ENCODE data around the gene PCDHB15. TPM values are rescaled to one million over a fixed set of nuclear protein-coding genes. Genes with fewer than 3 reads are reported as not detected.
A peak's percentile ranks its signal among the peaks of the same experiment; 100 is the strongest.
"Not testable (repeated sequence)": the region's sequence is repeated elsewhere in the genome, so short reads cannot be mapped to it uniquely, and the experiment has no call there.

PCDHB15 gene
- total RNA-seq: under 1 TPM in 1 of 3 donors, not detected in 2; 0.08 TPM

- no peak for DNase-seq
- no peak for ATAC-seq
- Mint-ChIP-seq H3K36me3 (ENCODE audit: insufficient read depth) (peaks cover 8% of the 10 kb centered on the region), H3K27me3 (ENCODE audit: low read depth) (peaks cover 43% of the 10 kb centered on the region), H3K4me3 (no peak within 1 kb of the TSS), H3K9me3 (peaks cover 59% of the 10 kb centered on the region), H3K4me1 (ENCODE audit: low read depth) (no peaks in the 10 kb centered on the region)
Observed at GRCh38 chr5:141245250-141245717, at the start of gene PCDHB15. Gene PCDHB15 (plus strand): TSS chr5:141245395. CDS start chr5:141245579, 184 bp downstream.

- Mint-ChIP-seq H3K4me3 (no peak overlapping the region), H3K9me3 (peaks cover 45% of the 10 kb centered on the region), H3K4me1 (ENCODE audit: low read depth) (no peaks in the 10 kb centered on the region), H3K36me3 (ENCODE audit: insufficient read depth) (peaks cover 1% of the 10 kb centered on the region), H3K27me3 (ENCODE audit: low read depth) (peaks cover 48% of the 10 kb centered on the region)
- DNase-seq (no peak), ATAC-seq (no peak)
Observed at GRCh38 chr5:141196363-141196762, 48.8 kb upstream of the PCDHB15 start.

- H3K9me3 Mint-ChIP-seq: peaks cover 48% of the 10 kb centered on the region
Observed at GRCh38 chr5:141199359-141200235, 45.6 kb upstream of the PCDHB15 start, which contains the start of gene PCDHB11. Gene PCDHB11 (plus strand): TSS chr5:141199627. CDS start chr5:141199775, 148 bp downstream.

GRCh38 chr5:141201126-141201525, 44.1 kb upstream of the PCDHB15 start:
- H3K9me3 Mint-ChIP-seq: peaks cover 41% of the 10 kb centered on the region
- H3K27me3 Mint-ChIP-seq (ENCODE audit: low read depth): peaks cover 47% of the 10 kb centered on the region
- H3K4me1 Mint-ChIP-seq (ENCODE audit: low read depth); H3K36me3 Mint-ChIP-seq (ENCODE audit: insufficient read depth); DNase-seq; ATAC-seq; H3K4me3 Mint-ChIP-seq: not testable (repeated sequence)

More at GRCh38 chr5:141199359-141200235, 45.6 kb upstream of the PCDHB15 start, which contains the start of gene PCDHB11:
- Mint-ChIP-seq H3K4me1 (ENCODE audit: low read depth) (no peaks in the 10 kb centered on the region), H3K27me3 (ENCODE audit: low read depth) (peaks cover 47% of the 10 kb centered on the region), H3K36me3 (ENCODE audit: insufficient read depth) (peaks cover 1% of the 10 kb centered on the region), H3K4me3 (no peak within 1 kb of the TSS)
- no peak for DNase-seq
- no peak for ATAC-seq

- not testable (repeated sequence) for DNase-seq; ATAC-seq; H3K36me3 Mint-ChIP-seq (ENCODE audit: insufficient read depth); H3K4me3 Mint-ChIP-seq; H3K4me1 Mint-ChIP-seq (ENCODE audit: low read depth)
- H3K9me3 Mint-ChIP-seq: peaks cover 36% of the 10 kb centered on the region
- H3K27me3 Mint-ChIP-seq (ENCODE audit: low read depth): peaks cover 50% of the 10 kb centered on the region
Observed at GRCh38 chr5:141201646-141202045, 43.5 kb upstream of the PCDHB15 start.

- DNase-seq: no peak
- no peak for ATAC-seq
- peaks cover 2% of the 10 kb centered on the region for H3K36me3 Mint-ChIP-seq (ENCODE audit: insufficient read depth)
- peaks cover 54% of the 10 kb centered on the region for H3K27me3 Mint-ChIP-seq (ENCODE audit: low read depth)
- peaks cover 11% of the 10 kb centered on the region for H3K9me3 Mint-ChIP-seq
- no peak within 1 kb of the TSS for H3K4me3 Mint-ChIP-seq
- no peaks in the 10 kb centered on the region for H3K4me1 Mint-ChIP-seq (ENCODE audit: low read depth)
Observed at GRCh38 chr5:141208478-141208877, 36.7 kb upstream of the PCDHB15 start, which contains the start of gene PCDHB12. Gene PCDHB12 (plus strand): TSS chr5:141208719. CDS start chr5:141208908, 189 bp downstream.

GRCh38 chr5:141210281-141210680, 34.9 kb upstream of the PCDHB15 start:
- Mint-ChIP-seq H3K27me3 (ENCODE audit: low read depth) (peaks cover 63% of the 10 kb centered on the region), H3K9me3 (peaks cover 15% of the 10 kb centered on the region)
- not testable (repeated sequence) for DNase-seq; H3K36me3 Mint-ChIP-seq (ENCODE audit: insufficient read depth); ATAC-seq; H3K4me1 Mint-ChIP-seq (ENCODE audit: low read depth); H3K4me3 Mint-ChIP-seq

- Mint-ChIP-seq H3K27me3 (ENCODE audit: low read depth) (peaks cover 64% of the 10 kb centered on the region), H3K9me3 (peaks cover 15% of the 10 kb centered on the region)
- H3K4me1 Mint-ChIP-seq (ENCODE audit: low read depth); H3K4me3 Mint-ChIP-seq; DNase-seq; ATAC-seq; H3K36me3 Mint-ChIP-seq (ENCODE audit: insufficient read depth): not testable (repeated sequence)
Observed at GRCh38 chr5:141210849-141211248, 34.3 kb upstream of the PCDHB15 start.

GRCh38 chr5:141213656-141214339, 31.4 kb upstream of the PCDHB15 start, which contains the start of gene PCDHB13:
Gene PCDHB13 (plus strand): TSS chr5:141213919. CDS start chr5:141214124, 205 bp downstream.
- not testable (repeated sequence) for H3K4me1 Mint-ChIP-seq (ENCODE audit: low read depth); ATAC-seq; DNase-seq; H3K4me3 Mint-ChIP-seq; H3K36me3 Mint-ChIP-seq (ENCODE audit: insufficient read depth)
- peaks cover 20% of the 10 kb centered on the region for H3K9me3 Mint-ChIP-seq
- H3K27me3 Mint-ChIP-seq (ENCODE audit: low read depth): peaks cover 59% of the 10 kb centered on the region

- DNase-seq; H3K4me1 Mint-ChIP-seq (ENCODE audit: low read depth); ATAC-seq; H3K36me3 Mint-ChIP-seq (ENCODE audit: insufficient read depth); H3K4me3 Mint-ChIP-seq: not testable (repeated sequence)
- Mint-ChIP-seq H3K9me3 (peaks cover 24% of the 10 kb centered on the region), H3K27me3 (ENCODE audit: low read depth) (peaks cover 57% of the 10 kb centered on the region)
Observed at GRCh38 chr5:141214583-141214982, 30.6 kb upstream of the PCDHB15 start.

GRCh38 chr5:141215504-141215903, 29.7 kb upstream of the PCDHB15 start:
- H3K4me3 Mint-ChIP-seq; DNase-seq; ATAC-seq; H3K36me3 Mint-ChIP-seq (ENCODE audit: insufficient read depth); H3K4me1 Mint-ChIP-seq (ENCODE audit: low read depth): not testable (repeated sequence)
- Mint-ChIP-seq H3K9me3 (peaks cover 25% of the 10 kb centered on the region), H3K27me3 (ENCODE audit: low read depth) (peaks cover 54% of the 10 kb centered on the region)

GRCh38 chr5:141216035-141216434, 29.2 kb upstream of the PCDHB15 start:
- H3K36me3 Mint-ChIP-seq (ENCODE audit: insufficient read depth); DNase-seq; H3K4me1 Mint-ChIP-seq (ENCODE audit: low read depth); ATAC-seq; H3K4me3 Mint-ChIP-seq: not testable (repeated sequence)
- Mint-ChIP-seq H3K9me3 (peaks cover 22% of the 10 kb centered on the region), H3K27me3 (ENCODE audit: low read depth) (peaks cover 51% of the 10 kb centered on the region)

- peak within 1 kb of the TSS; percentile 41 for H3K4me3 Mint-ChIP-seq
- H3K9me3 Mint-ChIP-seq: peaks cover 24% of the 10 kb centered on the region
- no peaks in the 10 kb centered on the region for H3K36me3 Mint-ChIP-seq (ENCODE audit: insufficient read depth)
- peaks cover 47% of the 10 kb centered on the region for H3K27me3 Mint-ChIP-seq (ENCODE audit: low read depth)
- peaks cover 3% of the 10 kb centered on the region for H3K4me1 Mint-ChIP-seq (ENCODE audit: low read depth)
- DNase-seq (no peak), ATAC-seq (no peak)
Observed at GRCh38 chr5:141223112-141223783, 21.9 kb upstream of the PCDHB15 start, which contains the start of gene PCDHB14. Gene PCDHB14 (plus strand): TSS chr5:141223343. CDS start chr5:141223506, 163 bp downstream.
